ENCODE results near the gene CLGN. TPM values are rescaled to one million over a fixed set of nuclear protein-coding genes. Genes with fewer than 3 reads are reported as not detected.

The CLGN gene
- total RNA-seq, 1 experiment from 2014 or later = 2.9 TPM

DNA sequence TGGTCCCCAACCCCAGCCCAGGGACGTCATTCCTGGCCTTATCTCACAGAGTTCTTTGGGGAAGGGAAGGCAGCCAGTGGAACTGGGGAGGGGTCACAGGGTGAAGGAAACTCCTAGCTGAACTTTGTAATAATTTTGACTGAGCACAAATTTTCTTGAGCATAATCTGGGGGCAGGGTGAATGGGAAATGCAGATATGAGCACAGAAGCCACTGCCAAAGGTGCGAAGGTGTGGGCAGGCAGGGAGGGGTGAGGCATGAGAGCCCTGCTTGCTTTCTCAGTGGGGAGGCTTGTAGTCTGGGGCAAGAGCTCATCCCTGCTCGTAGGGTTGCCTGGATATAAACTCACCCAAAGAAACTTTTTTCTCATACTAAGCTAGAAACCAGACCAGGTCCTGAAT lies 35.7 kb upstream of the CLGN start:
- Histone ChIP-seq H4K20me1 (ENCODE audit: control insufficient read depth, insufficient read depth, insufficient read length) (no peaks in the 10 kb centered on the region), H2AFZ (ENCODE audit: low read length) (no peak overlapping the region), H3K4me1 (ENCODE audit: insufficient read depth, low read length) (no peaks in the 10 kb centered on the region), H3K27me3 (ENCODE audit: insufficient read depth, low read length) (no peaks in the 10 kb centered on the region), H3T11ph (ENCODE audit: low read length) (no peak overlapping the region), H3K9ac (ENCODE audit: extremely low read depth, insufficient read length, low read length) (no peak overlapping the region), H2BK20ac (ENCODE audit: low read depth, low read length, poor library complexity, severe bottlenecking) (no peak overlapping the region), H2BK120ac (ENCODE audit: low read depth, low read length, poor library complexity, severe bottlenecking) (no peak overlapping the region), H3K14ac (ENCODE audit: insufficient read depth, low read length) (no peak overlapping the region), H4K91ac (ENCODE audit: insufficient read length, low read depth, low read length) (no peak overlapping the region), H2AK5ac (ENCODE audit: insufficient read length, low read length) (no peak overlapping the region), H4K8ac (replicated peaks; ENCODE audit: insufficient read length, low read depth, low read length) (no peak overlapping the region), H3K56ac (ENCODE audit: insufficient read length, low read depth, low read length) (no peak overlapping the region), H2BK15ac (ENCODE audit: low read depth, low read length) (no peak overlapping the region), H3K4ac (ENCODE audit: low read depth, low read length) (no peak overlapping the region), H3K79me2 (ENCODE audit: insufficient read depth, low read length) (no peaks in the 10 kb centered on the region), H3K79me1 (ENCODE audit: insufficient read depth, low read depth, low read length, poor library complexity, severe bottlenecking) (no peaks in the 10 kb centered on the region), H3K4me2 (ENCODE audit: insufficient read depth, insufficient read length, low read length) (no peak overlapping the region), H3K23me2 (ENCODE audit: insufficient read length, low read depth, low read length, poor library complexity, severe bottlenecking) (no peaks in the 10 kb centered on the region), H3K27ac (ENCODE audit: insufficient read length, low read depth, low read length) (no peak overlapping the region), H4K5ac (ENCODE audit: insufficient read length, low read depth, low read length) (no peak overlapping the region), H2BK12ac (ENCODE audit: insufficient read length, low read depth, low read length) (no peak overlapping the region), H3K9me3 (ENCODE audit: control insufficient read depth, low read depth, low read length) (no peaks in the 10 kb centered on the region), H3K18ac (ENCODE audit: insufficient read length, low read depth, low read length) (no peak overlapping the region), H2BK5ac (ENCODE audit: insufficient read length, low read length) (no peak overlapping the region), H3K23ac (ENCODE audit: insufficient read length, low read depth, low read length) (no peak overlapping the region)
- no peak overlapping the region for H3K27ac Mint-ChIP-seq
- TF ChIP-seq, protein P1, sequence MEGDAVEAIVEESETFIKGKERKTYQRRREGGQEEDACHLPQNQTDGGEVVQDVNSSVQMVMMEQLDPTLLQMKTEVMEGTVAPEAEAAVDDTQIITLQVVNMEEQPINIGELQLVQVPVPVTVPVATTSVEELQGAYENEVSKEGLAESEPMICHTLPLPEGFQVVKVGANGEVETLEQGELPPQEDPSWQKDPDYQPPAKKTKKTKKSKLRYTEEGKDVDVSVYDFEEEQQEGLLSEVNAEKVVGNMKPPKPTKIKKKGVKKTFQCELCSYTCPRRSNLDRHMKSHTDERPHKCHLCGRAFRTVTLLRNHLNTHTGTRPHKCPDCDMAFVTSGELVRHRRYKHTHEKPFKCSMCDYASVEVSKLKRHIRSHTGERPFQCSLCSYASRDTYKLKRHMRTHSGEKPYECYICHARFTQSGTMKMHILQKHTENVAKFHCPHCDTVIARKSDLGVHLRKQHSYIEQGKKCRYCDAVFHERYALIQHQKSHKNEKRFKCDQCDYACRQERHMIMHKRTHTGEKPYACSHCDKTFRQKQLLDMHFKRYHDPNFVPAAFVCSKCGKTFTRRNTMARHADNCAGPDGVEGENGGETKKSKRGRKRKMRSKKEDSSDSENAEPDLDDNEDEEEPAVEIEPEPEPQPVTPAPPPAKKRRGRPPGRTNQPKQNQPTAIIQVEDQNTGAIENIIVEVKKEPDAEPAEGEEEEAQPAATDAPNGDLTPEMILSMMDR (conservative IDR thresholded peaks at IDR 0.05) = no peak
- H3K4me3 Mint-ChIP-seq = no peak overlapping the region
- no peaks in the 10 kb centered on the region for H3K9me3 Mint-ChIP-seq
- no CpG with 5 or more reads among the region's 3 CpGs for WGBS (ENCODE audit: extremely low coverage, insufficient read length, low lambda C conversion rate)
- DNase-seq = no peak
- H3K27me3 Mint-ChIP-seq (ENCODE audit: low read depth) = no peaks in the 10 kb centered on the region; the same call in none of the 2 replicates
- no peaks in the 10 kb centered on the region for H3K36me3 Mint-ChIP-seq (ENCODE audit: insufficient read depth in 1 of 3, low read depth in 3 of 3)
- no peaks in the 10 kb centered on the region for H3K4me1 Mint-ChIP-seq

Measured in H9 (cell line).